ENCODE results near the gene PRKCI.

GRCh38 chr3:170337420-170337819, 115.2 kb downstream of the PRKCI start:
- TF ChIP-seq EZH2 (IDR thresholded peaks at IDR 0.05; ENCODE audit: insufficient read depth, poor library complexity, severe bottlenecking) = no peak
- TF ChIP-seq EZH2phosphoT487 (IDR thresholded peaks at IDR 0.05; ENCODE audit: insufficient read depth, low read depth) = no peak
